GM10266 (cell line): ENCODE data around the gene PCNX2.

Experiments used
- DNase-seq: peaks from one replicate; pipeline ENCODE4 v3.0.0; 2012; ENCODE audit errors: extremely low spot score
- TF ChIP-seq, protein P1 (sequence below): IDR thresholded peaks from 2 replicates; pipeline ENCODE4 v1.5.1; 2012; ENCODE audit warnings: mild to moderate bottlenecking, low read depth; ENCODE audit not compliant: control insufficient read depth, insufficient read depth; ENCODE audit errors: missing control alignments

The PCNX2 gene

DNA sequence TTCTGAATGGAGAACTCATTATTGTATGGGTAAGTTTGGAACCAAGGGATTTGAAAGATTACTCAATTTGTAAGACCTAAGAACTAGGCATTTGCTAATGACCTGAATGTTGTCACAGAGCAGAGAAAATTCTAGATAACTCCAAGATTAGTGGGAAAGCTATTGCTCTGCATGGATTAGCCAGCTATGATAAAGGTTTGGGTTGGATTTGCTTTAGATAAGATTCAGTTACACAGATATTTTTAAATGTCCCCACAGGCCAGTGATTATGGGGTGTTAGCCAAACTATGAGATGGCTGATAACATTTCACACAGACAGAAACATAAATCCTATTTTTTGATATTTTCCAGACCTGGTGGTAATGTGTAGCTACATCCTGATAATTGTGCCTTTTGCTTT lies 256.9 kb downstream of the PCNX2 start:
- TF ChIP-seq, protein P1, sequence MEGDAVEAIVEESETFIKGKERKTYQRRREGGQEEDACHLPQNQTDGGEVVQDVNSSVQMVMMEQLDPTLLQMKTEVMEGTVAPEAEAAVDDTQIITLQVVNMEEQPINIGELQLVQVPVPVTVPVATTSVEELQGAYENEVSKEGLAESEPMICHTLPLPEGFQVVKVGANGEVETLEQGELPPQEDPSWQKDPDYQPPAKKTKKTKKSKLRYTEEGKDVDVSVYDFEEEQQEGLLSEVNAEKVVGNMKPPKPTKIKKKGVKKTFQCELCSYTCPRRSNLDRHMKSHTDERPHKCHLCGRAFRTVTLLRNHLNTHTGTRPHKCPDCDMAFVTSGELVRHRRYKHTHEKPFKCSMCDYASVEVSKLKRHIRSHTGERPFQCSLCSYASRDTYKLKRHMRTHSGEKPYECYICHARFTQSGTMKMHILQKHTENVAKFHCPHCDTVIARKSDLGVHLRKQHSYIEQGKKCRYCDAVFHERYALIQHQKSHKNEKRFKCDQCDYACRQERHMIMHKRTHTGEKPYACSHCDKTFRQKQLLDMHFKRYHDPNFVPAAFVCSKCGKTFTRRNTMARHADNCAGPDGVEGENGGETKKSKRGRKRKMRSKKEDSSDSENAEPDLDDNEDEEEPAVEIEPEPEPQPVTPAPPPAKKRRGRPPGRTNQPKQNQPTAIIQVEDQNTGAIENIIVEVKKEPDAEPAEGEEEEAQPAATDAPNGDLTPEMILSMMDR, result no peak
- DNase-seq, result no peak

DNA sequence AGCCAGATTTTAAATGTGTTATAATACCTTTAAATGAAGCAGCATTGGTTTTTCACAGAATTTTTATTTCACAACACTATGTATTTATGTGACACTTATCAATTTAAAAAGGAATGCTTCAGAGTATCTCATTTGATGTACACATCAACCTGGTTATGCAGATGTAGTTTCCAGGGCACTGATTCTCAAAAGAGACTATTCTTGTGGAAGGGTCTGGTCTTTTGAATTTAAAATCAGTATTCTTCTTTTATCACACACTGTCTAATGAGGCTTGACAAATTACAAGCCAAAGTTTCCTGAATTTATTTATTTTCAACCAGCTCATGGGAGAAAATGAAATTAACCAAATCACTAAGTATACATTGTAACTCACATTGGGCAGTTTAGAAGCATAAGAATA lies 257.7 kb downstream of the PCNX2 start:
- TF ChIP-seq, protein P1, result no peak
- no peak for DNase-seq

- DNase-seq, result no peak
- TF ChIP-seq, protein P1, result no peak
Observed at GRCh38 chr1:233034836-233035235, 260.7 kb downstream of the PCNX2 start.

- no peak for DNase-seq
- TF ChIP-seq, protein P1, result no peak
Observed at GRCh38 chr1:233033361-233033760, 262.2 kb downstream of the PCNX2 start.

DNA sequence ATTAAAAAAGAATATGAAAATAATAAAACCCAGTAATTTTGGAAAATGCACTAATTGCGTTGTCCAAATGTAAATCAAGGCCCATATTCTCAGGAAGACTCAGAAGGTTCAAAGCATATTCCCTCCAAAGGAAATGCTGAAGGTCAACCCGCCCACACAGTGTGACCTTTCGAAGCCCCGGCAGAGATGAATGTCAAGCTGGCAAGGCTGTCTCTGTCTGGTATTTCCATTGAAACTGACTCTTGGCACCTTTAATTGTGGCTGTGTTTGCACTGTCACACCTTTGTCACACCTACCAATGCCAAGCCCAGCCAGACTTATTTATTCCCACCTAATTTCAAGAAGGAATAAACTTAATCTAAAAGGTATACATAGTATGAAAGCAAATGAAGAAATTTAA lies 262.6 kb downstream of the PCNX2 start:
- TF ChIP-seq, protein P1, result no peak

GRCh38 chr1:233031521-233031920 lies 264.0 kb downstream of the PCNX2 start:
- TF ChIP-seq, protein P1, result no peak
- DNase-seq, result no peak

More for the DNA sequence above, 262.6 kb downstream of the PCNX2 start:
- DNase-seq, result no peak

DNA sequence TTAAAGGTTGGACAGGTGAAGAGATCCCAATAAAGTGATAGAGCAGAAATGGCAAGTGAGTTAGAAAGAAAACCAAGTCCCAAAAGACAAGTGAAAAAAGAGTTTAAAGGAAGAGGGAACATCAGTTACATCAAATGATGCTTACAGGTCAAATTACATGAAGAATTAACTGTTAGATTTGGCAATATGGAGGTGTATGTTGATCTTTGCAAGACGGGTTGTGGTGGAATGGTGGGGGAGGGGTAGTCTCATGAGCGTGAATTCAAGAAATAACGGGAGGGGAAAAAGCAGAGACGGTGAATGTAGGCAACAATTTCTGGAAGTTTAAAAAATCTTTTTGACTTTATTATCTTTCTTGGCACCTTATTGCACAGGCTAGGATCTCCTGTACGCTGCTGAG lies 268.5 kb downstream of the PCNX2 start:
- no peak for DNase-seq
- TF ChIP-seq, protein P1, result no peak
